ENCODE data around the gene ATP8B1.

DNA sequence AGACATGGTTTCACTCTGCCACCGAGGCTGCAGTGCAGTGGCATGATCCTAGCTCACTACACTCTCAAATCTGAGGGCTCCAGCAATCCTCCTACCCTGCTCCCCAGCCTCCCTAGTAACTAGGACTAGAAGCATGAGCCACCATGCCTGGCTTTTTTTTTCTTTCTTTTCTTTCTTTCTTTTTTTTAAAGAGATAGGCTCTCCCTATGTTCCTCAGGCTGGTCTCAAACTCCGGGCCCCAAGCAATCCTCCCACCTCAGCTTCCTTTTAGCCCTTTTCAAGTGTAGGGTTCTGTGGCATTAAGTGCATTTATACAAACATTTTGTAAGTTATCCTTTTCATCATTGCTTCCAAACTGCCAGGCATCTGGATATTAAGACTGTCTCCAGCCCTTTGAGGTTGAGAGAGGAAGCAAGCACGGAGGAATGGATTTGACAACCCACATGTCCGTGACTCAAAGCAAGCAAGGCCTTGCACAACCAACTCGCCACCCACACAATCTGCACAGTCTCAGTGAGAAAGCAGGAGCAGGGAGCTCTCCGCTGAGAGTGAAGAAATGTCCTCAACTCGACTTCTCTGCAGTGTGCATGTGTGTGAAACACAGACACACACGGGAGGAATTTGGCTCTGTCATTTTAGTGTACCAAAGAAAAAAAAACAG lies 65.6 kb downstream of the ATP8B1 start:
- TF ChIP-seq, protein P1, sequence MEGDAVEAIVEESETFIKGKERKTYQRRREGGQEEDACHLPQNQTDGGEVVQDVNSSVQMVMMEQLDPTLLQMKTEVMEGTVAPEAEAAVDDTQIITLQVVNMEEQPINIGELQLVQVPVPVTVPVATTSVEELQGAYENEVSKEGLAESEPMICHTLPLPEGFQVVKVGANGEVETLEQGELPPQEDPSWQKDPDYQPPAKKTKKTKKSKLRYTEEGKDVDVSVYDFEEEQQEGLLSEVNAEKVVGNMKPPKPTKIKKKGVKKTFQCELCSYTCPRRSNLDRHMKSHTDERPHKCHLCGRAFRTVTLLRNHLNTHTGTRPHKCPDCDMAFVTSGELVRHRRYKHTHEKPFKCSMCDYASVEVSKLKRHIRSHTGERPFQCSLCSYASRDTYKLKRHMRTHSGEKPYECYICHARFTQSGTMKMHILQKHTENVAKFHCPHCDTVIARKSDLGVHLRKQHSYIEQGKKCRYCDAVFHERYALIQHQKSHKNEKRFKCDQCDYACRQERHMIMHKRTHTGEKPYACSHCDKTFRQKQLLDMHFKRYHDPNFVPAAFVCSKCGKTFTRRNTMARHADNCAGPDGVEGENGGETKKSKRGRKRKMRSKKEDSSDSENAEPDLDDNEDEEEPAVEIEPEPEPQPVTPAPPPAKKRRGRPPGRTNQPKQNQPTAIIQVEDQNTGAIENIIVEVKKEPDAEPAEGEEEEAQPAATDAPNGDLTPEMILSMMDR (IDR thresholded peaks at IDR 0.05): no peak
- TF ChIP-seq POLR2A (IDR thresholded peaks at IDR 0.05) (no peak), EP300 (IDR thresholded peaks at IDR 0.05) (no peak)
